NT2/D1 (cell line): ENCODE results near the gene PAPLN.
"Not testable (repeated sequence)": the region's sequence is repeated elsewhere in the genome, so short reads cannot be mapped to it uniquely, and the experiment has no call there.

Source experiments
- DNase-seq: peaks from one replicate; pipeline ENCODE4 v3.0.0-alpha.2; 2011; ENCODE audit warnings: low read depth, low spot score
- H3K27me3 ChIP-seq: 2 replicates; pipeline ENCODE4 v1.6.0; 2011; ENCODE audit warnings: mild to moderate bottlenecking; ENCODE audit not compliant: insufficient read length, insufficient read depth
- H3K36me3 ChIP-seq: 2 replicates; pipeline ENCODE4 v1.6.1; 2011; ENCODE audit warnings: mild to moderate bottlenecking, low read length, mixed read lengths; ENCODE audit not compliant: insufficient read depth, insufficient read length
- H3K4me1 ChIP-seq: 2 replicates; pipeline ENCODE4 v1.5.1; 2011; ENCODE audit not compliant: insufficient read depth, insufficient read length
- H3K4me3 ChIP-seq: 2 replicates; pipeline ENCODE4 v1.5.1; 2011; ENCODE audit warnings: low read depth; ENCODE audit not compliant: insufficient read length
- H3K9ac ChIP-seq: 2 replicates; pipeline ENCODE4 v1.6.0; 2011; ENCODE audit warnings: low read depth; ENCODE audit not compliant: insufficient read length
- H3K9me3 ChIP-seq: 2 replicates; pipeline ENCODE4 v1.5.1; 2011; ENCODE audit warnings: mild to moderate bottlenecking, low read length; ENCODE audit not compliant: insufficient read depth
- SUZ12 ChIP-seq: IDR thresholded peaks from 2 replicates; pipeline ENCODE4 v1.6.1; 2011; ENCODE audit not compliant: insufficient read length, insufficient read depth; ENCODE audit errors: extremely low read depth
- YY1 ChIP-seq: IDR thresholded peaks from 2 replicates; pipeline ENCODE4 v1.6.1; 2011; ENCODE audit not compliant: insufficient read length, insufficient read depth
- ZNF274 ChIP-seq: IDR thresholded peaks from 2 replicates; pipeline ENCODE4 v1.6.1; 2011; ENCODE audit warnings: mild to moderate bottlenecking, low read depth, low read length

The PAPLN gene

DNA sequence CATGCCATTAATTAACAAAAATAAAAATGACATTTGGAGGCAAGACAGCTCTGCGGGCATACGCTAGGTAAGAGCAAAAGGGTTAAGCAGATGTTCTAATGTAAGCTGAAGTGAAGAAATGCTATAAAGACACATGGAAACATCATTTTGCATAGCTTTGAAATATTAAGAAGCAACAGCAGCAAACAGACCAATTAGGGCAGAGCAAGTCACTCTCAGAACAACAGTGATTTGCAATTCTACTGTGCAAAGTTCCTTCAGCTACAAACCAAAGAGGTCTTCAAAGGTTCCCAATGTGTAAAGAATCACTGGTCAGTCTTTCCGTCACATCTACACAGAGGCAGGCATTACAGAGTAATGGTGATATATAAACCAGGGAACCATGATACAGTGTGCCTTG, 68.2 kb downstream of the PAPLN start:
- Histone ChIP-seq H3K4me3 (no peak overlapping the region), H3K4me1 (no peaks in the 10 kb centered on the region), H3K9me3 (no peaks in the 10 kb centered on the region), H3K27me3 (no peaks in the 10 kb centered on the region), H3K9ac (no peak overlapping the region), H3K36me3 (no peaks in the 10 kb centered on the region)
- DNase-seq = no peak
- no peak for TF ChIP-seq SUZ12
- no peak for TF ChIP-seq YY1
- no peak for TF ChIP-seq ZNF274

DNA sequence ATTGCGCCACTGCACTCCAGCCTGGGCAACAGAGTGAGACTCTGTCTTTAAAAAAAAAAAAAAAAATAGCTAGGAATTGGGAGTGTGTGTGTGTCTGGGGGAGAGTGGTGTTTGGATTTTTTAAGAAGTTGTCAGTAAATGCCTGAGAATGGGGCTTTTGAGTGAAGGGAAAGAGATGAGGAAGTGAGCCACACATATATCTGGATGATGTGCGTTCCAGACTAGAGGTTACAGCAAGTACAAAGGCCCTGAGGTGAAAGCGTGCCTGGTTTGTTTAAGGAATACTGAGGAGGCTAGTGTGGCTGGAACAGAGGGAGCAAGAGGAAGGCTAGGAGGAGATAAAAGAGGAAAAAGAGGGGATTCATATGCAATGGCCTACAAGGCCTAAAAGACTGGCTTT, 70.0 kb downstream of the PAPLN start:
- H3K4me1 ChIP-seq = no peaks in the 10 kb centered on the region
- no peak overlapping the region for H3K4me3 ChIP-seq
- no peaks in the 10 kb centered on the region for H3K9me3 ChIP-seq
- no peaks in the 10 kb centered on the region for H3K36me3 ChIP-seq
- no peak overlapping the region for H3K9ac ChIP-seq
- H3K27me3 ChIP-seq = no peaks in the 10 kb centered on the region
- no peak for DNase-seq
- TF ChIP-seq ZNF274 (no peak), SUZ12 (no peak), YY1 (no peak)

DNA sequence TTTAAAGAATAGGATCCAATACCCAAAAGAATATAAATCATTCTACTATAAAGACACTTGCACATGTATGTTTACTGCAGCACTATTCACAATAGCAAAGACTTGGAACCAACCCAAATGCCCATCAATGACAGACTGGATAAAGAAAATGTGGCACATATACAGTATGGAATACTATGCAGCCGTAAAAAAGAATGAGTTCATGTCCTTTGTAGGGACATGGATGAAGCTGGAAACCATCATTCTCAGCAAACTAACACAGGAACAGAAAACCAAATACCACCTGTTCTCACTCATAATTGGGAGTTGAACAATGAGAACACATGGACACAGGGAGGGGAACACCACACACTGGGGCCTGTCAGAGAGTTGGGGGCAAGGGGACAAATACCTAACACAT, 71.9 kb downstream of the PAPLN start:
- not testable (repeated sequence) for H3K9ac ChIP-seq, H3K27me3 ChIP-seq, H3K9me3 ChIP-seq, H3K4me1 ChIP-seq, H3K4me3 ChIP-seq, DNase-seq, H3K36me3 ChIP-seq

DNA sequence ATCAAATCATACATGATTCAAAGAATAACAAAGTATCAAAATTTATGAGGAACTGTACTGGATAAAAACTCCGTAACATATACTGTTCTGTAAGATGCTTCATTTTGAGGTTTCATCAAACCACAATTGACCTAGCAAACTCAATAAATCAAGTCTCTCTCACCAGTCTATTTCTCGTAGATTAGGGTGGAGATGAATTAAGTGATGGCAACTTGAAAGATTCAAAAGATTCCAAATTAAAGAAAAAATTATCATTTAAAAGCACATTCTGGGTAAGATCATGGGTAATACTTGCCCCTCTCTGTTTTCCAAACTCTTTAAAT, 74.4 kb downstream of the PAPLN start:
- DNase-seq = no peak
- no peak for TF ChIP-seq ZNF274
- no peak for TF ChIP-seq SUZ12
- TF ChIP-seq YY1 = no peak

DNA sequence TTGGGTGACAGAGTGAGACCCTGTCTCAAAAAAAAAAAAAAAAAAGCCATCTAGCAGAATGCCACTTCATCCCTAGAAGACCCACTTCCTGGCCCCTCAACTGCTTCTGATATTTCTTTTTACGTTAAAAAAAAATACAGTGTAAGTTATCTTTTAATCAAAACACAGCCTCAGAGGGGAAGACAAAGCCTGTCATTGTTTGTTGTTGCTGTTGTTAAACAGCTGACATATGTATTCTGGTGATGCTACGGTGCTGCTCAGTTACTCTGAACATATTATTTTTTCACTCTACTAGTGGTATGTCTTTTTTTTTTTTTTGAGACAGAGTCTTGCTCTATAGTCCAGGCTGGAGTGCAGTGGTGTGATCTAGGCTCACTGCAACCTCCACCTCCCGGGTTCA, 75.4 kb downstream of the PAPLN start:
- no peak for DNase-seq
- no peaks in the 10 kb centered on the region for H3K36me3 ChIP-seq

More for the DNA sequence above, 74.4 kb downstream of the PAPLN start:
- Histone ChIP-seq H3K36me3 (no peaks in the 10 kb centered on the region), H3K9me3 (no peaks in the 10 kb centered on the region), H3K4me1 (no peaks in the 10 kb centered on the region), H3K27me3 (no peaks in the 10 kb centered on the region), H3K9ac (no peak overlapping the region), H3K4me3 (no peak overlapping the region)

DNA sequence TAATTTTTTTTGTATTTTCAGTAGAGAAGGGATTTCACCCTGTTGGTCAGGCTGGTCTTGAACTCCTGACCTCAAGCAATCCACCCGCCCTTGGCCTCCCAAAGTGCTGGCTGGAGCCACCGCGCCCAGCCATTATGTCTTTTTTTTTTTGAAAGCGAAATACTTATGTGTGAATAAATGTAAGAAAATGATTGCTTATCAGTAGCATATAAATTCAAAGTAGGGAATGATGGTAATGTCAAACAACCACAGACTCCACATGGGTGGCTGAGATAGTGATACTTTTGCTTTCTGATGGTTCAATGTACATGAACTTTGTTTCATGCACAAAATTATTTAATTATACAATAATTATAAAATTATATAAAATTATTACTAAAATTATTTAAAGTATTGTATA, 75.8 kb downstream of the PAPLN start:
- Histone ChIP-seq H3K9ac (no peak overlapping the region), H3K4me1 (no peaks in the 10 kb centered on the region), H3K9me3 (no peaks in the 10 kb centered on the region), H3K4me3 (no peak overlapping the region), H3K36me3 (no peaks in the 10 kb centered on the region), H3K27me3 (no peaks in the 10 kb centered on the region)
- TF ChIP-seq SUZ12 (no peak), YY1 (no peak), ZNF274 (no peak)
- DNase-seq = no peak

More for the DNA sequence above, 75.4 kb downstream of the PAPLN start:
- no peak overlapping the region for H3K4me3 ChIP-seq
- H3K27me3 ChIP-seq = no peaks in the 10 kb centered on the region
- TF ChIP-seq ZNF274 (no peak), YY1 (no peak), SUZ12 (no peak)
- no peaks in the 10 kb centered on the region for H3K9me3 ChIP-seq
- H3K9ac ChIP-seq = no peak overlapping the region
- no peaks in the 10 kb centered on the region for H3K4me1 ChIP-seq

DNA sequence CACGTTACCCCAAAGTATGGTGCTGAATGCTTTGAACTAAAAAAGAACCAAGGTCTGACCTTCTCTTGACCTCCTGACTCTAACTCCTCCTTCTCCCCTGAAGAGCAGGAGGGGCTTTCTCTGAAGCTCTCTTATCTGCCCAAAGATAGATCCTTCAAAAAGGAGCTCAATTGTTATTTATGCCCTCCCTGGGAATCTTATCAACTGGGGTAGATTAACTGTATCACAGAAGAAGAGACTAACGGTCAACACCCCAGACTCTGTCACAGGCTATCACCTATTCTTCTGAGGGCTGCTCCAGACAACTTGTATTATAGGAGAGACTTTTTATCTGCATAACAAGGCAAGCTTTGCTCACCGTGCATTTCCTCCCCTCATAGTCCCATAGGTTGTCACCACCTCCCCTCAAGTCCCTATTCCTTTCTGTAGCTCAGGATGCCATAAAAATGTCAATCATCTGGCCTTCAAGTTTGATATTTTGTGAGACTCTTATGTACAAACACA, 86.6 kb downstream of the PAPLN start:
- H3K9me3 ChIP-seq = no peaks in the 10 kb centered on the region
- TF ChIP-seq SUZ12 (no peak), ZNF274 (no peak), YY1 (no peak)
- no peak overlapping the region for H3K4me3 ChIP-seq
- no peak for DNase-seq
- no peaks in the 10 kb centered on the region for H3K36me3 ChIP-seq
- no peak overlapping the region for H3K9ac ChIP-seq
- no peaks in the 10 kb centered on the region for H3K4me1 ChIP-seq
- H3K27me3 ChIP-seq = no peaks in the 10 kb centered on the region
